ENCODE data around the gene APOBEC3B. TPM values are rescaled to one million over a fixed set of nuclear protein-coding genes. Genes with fewer than 3 reads are reported as not detected.
"Not testable (repeated sequence)": the region's sequence is repeated elsewhere in the genome, so short reads cannot be mapped to it uniquely, and the experiment has no call there.

Gene APOBEC3B
- total RNA-seq, 1 donor from 2014 or later, result 2.4 TPM

GRCh38 chr22:38955926-38956325, 26.2 kb upstream of the APOBEC3B start:
- no peak overlapping the region for H3K27ac Mint-ChIP-seq (ENCODE audit: unreplicated experiment)
- DNase-seq (ENCODE audit: low spot score), result peak; percentile 71
- H3K4me1 Mint-ChIP-seq (ENCODE audit: low read depth), result no peaks in the 10 kb centered on the region
- H3K4me3 Mint-ChIP-seq (ENCODE audit: unreplicated experiment), result no peak overlapping the region
- H3K27me3 Mint-ChIP-seq (ENCODE audit: low read depth), result peaks cover 44% of the 10 kb centered on the region
- H3K9me3 Mint-ChIP-seq (ENCODE audit: low read depth), result no peaks in the 10 kb centered on the region
- TF ChIP-seq, protein P1, sequence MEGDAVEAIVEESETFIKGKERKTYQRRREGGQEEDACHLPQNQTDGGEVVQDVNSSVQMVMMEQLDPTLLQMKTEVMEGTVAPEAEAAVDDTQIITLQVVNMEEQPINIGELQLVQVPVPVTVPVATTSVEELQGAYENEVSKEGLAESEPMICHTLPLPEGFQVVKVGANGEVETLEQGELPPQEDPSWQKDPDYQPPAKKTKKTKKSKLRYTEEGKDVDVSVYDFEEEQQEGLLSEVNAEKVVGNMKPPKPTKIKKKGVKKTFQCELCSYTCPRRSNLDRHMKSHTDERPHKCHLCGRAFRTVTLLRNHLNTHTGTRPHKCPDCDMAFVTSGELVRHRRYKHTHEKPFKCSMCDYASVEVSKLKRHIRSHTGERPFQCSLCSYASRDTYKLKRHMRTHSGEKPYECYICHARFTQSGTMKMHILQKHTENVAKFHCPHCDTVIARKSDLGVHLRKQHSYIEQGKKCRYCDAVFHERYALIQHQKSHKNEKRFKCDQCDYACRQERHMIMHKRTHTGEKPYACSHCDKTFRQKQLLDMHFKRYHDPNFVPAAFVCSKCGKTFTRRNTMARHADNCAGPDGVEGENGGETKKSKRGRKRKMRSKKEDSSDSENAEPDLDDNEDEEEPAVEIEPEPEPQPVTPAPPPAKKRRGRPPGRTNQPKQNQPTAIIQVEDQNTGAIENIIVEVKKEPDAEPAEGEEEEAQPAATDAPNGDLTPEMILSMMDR (IDR thresholded peaks at IDR 0.05), result no peak
- H3K36me3 Mint-ChIP-seq (ENCODE audit: low read depth), result peaks cover 1% of the 10 kb centered on the region

- peak; percentile 82 for DNase-seq (ENCODE audit: low spot score)
- TF ChIP-seq, protein P1 (IDR thresholded peaks at IDR 0.05), result no peak
- H3K27me3 Mint-ChIP-seq (ENCODE audit: low read depth), result peaks cover 38% of the 10 kb centered on the region
- H3K27ac Mint-ChIP-seq (ENCODE audit: unreplicated experiment), result no peak overlapping the region
- H3K4me3 Mint-ChIP-seq (ENCODE audit: unreplicated experiment), result no peak overlapping the region
- H3K9me3 Mint-ChIP-seq (ENCODE audit: low read depth), result no peaks in the 10 kb centered on the region
- H3K4me1 Mint-ChIP-seq (ENCODE audit: low read depth), result no peaks in the 10 kb centered on the region
- H3K36me3 Mint-ChIP-seq (ENCODE audit: low read depth), result peaks cover 1% of the 10 kb centered on the region
Measured at GRCh38 chr22:38956551-38956950, 25.6 kb upstream of the APOBEC3B start.

GRCh38 chr22:38957046-38957770, 24.9 kb upstream of the APOBEC3B start, which contains the start of gene APOBEC3A:
TSS of gene APOBEC3A (plus strand) at chr22:38957609. CDS start at chr22:38957692, 83 bp downstream.
- no peaks in the 10 kb centered on the region for H3K9me3 Mint-ChIP-seq (ENCODE audit: low read depth)
- DNase-seq (ENCODE audit: low spot score), result peak; percentile 65
- H3K27ac Mint-ChIP-seq (ENCODE audit: unreplicated experiment), result no peak within 1 kb of the TSS
- peaks cover 1% of the 10 kb centered on the region for H3K36me3 Mint-ChIP-seq (ENCODE audit: low read depth)
- peaks cover 34% of the 10 kb centered on the region for H3K27me3 Mint-ChIP-seq (ENCODE audit: low read depth)
- no peak within 1 kb of the TSS for H3K4me3 Mint-ChIP-seq (ENCODE audit: unreplicated experiment)
- TF ChIP-seq, protein P1 (IDR thresholded peaks at IDR 0.05), result no peak
- H3K4me1 Mint-ChIP-seq (ENCODE audit: low read depth), result no peaks in the 10 kb centered on the region

DNA sequence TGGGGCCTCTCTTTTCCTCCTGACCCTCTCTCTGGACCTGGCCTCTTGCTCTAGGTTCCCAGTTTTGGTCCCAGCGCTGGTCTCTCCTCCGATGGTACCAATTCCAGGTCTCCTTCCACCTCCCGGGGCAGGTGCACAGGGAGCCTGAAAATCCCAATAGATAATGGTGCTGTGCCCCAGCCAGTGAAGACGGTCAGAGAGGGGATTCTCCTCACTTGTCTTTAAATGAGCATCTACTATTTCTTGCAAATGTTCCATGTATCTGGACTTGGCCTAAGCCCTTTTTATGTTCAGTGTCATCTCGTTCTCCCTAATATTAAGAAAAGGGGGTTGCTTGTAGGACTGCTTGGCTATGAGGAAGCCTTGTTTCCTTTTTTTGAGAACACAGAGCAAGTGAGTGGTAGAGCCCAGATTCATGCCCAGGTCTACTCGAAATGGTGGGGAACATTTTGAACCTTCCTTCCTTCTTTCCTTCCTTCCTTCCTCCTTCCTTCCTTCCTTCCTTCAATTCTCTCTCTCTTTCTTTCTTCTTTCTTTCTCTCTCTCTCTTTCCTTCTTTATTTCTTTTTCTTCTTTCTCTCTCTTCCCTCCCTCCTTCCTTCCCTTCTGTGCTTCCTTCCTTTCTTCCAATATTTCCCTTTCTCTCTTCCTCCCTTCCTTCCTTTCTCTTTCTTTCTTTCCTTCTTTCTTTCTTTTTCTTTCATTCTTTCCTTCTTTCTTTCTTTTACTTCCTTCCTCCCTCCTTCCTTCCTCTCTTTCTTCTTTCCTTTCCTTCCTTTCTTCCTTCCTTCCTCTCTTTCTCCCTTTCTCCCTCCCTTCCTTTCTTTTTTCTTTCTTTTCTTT, 24.1 kb upstream of the APOBEC3B start:
- Mint-ChIP-seq H3K9me3 (ENCODE audit: low read depth) (no peaks in the 10 kb centered on the region), H3K4me1 (ENCODE audit: low read depth) (no peaks in the 10 kb centered on the region), H3K36me3 (ENCODE audit: low read depth) (peaks cover 1% of the 10 kb centered on the region), H3K4me3 (ENCODE audit: unreplicated experiment) (no peak overlapping the region), H3K27ac (ENCODE audit: unreplicated experiment) (no peak overlapping the region), H3K27me3 (ENCODE audit: low read depth) (peaks cover 27% of the 10 kb centered on the region)
- TF ChIP-seq, protein P1 (IDR thresholded peaks at IDR 0.05), result no peak
- no peak for DNase-seq (ENCODE audit: low spot score)

DNA sequence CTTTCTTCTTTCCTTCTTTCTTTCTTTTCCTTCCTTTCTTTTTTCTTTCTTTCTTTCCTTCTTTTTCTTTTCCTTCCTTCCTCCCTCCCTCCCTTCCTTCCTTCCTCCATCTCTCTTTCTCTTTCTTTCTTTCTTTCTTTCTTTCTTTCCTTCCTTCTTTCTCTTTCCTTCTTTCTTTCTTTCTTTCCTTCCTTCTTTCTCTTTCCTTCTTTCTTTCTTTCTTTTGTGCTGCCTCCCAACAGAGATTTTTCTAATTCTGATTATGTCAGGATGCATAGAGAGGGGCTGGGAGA, 23.6 kb upstream of the APOBEC3B start:
- DNase-seq (ENCODE audit: low spot score); H3K27ac Mint-ChIP-seq (ENCODE audit: unreplicated experiment): not testable (repeated sequence)
- peaks cover 27% of the 10 kb centered on the region for H3K27me3 Mint-ChIP-seq (ENCODE audit: low read depth)

More for the DNA sequence above, 23.6 kb upstream of the APOBEC3B start:
- H3K36me3 Mint-ChIP-seq (ENCODE audit: low read depth); H3K9me3 Mint-ChIP-seq (ENCODE audit: low read depth); H3K4me3 Mint-ChIP-seq (ENCODE audit: unreplicated experiment); H3K4me1 Mint-ChIP-seq (ENCODE audit: low read depth): not testable (repeated sequence)

All from chondrocyte (in vitro differentiated cells).